PC-3 (cell line): ENCODE data around the gene ZNF407. TPM values are rescaled to one million over a fixed set of nuclear protein-coding genes. Genes with fewer than 3 reads are reported as not detected.

Experiments used
- ATAC-seq: fragments of 200-7000 bp; cut with Tn5 transposase; 2 replicates; pipeline ENCODE4 v1.9.1; 2020; ENCODE audit warnings: mild to moderate bottlenecking, moderate library complexity
- BruUV-seq: library from RNA; stranded (reverse); fragments of 400-500 nt; replicated peaks from 2 replicates; lab custom pipeline; 2021; lab: Mats Ljungman, UMichigan
- CTCF ChIA-PET: fragments of 300-600 bp; sonication (Branson Sonifier 250); formaldehyde crosslinking; loops from one replicate; lab custom pipeline; 2022; ENCODE audit warnings: antibody characterized with exemption; lab: Charles Lee
- POLR2A ChIA-PET: fragments of 300-600 bp; sonication (Branson Sonifier 250); formaldehyde crosslinking; loops from one replicate; lab custom pipeline; 2022; ENCODE audit warnings: antibody characterized with exemption; ENCODE audit not compliant: unreplicated experiment; lab: Charles Lee
- DNase-seq: peaks from one replicate; pipeline ENCODE4 v3.0.0-alpha.2; 2015
- H2AFZ ChIP-seq: fragments of 300-600 bp; sonication (generic); 2 replicates; pipeline ENCODE4 v1.6.0; 2016; ENCODE audit warnings: antibody characterized with exemption, low read length
- H3F3A ChIP-seq: fragments of 300-600 bp; sonication (generic); one replicate; pipeline ENCODE4 v1.6.0; 2017; ENCODE audit warnings: antibody characterized with exemption, low read length, control low read depth, mild to moderate bottlenecking; ENCODE audit not compliant: unreplicated experiment
- H3K27ac ChIP-seq: fragments of 300-600 bp; sonication (generic); 2 replicates; pipeline ENCODE4 v1.5.1; 2016; ENCODE audit warnings: mild to moderate bottlenecking, low read length
- H3K27me3 ChIP-seq: fragments of 300-600 bp; sonication (generic); 2 replicates; pipeline ENCODE4 v1.6.1; 2016; ENCODE audit warnings: low read length, mixed read lengths
- H3K36me3 ChIP-seq: fragments of 300-600 bp; sonication (generic); 2 replicates; pipeline ENCODE4 v1.6.1; 2016; ENCODE audit warnings: low read depth, mixed run types, low read length, mixed read lengths
- H3K4me1 ChIP-seq: fragments of 300-600 bp; sonication (generic); 2 replicates; pipeline ENCODE4 v1.5.1; 2016; ENCODE audit warnings: low read length; ENCODE audit not compliant: insufficient read depth
- H3K4me2 ChIP-seq: fragments of 300-600 bp; sonication (generic); 2 replicates; pipeline ENCODE4 v1.6.0; 2016; ENCODE audit warnings: low read length
- H3K4me3 ChIP-seq: fragments of 300-600 bp; sonication (generic); 2 replicates; pipeline ENCODE4 v1.5.1; 2016; ENCODE audit warnings: mild to moderate bottlenecking, low read length, mixed read lengths
- H3K79me2 ChIP-seq: fragments of 300-600 bp; sonication (generic); 2 replicates; pipeline ENCODE4 v1.6.1; 2017; ENCODE audit warnings: low read length, mixed read lengths
- H3K9ac ChIP-seq: fragments of 300-600 bp; sonication (generic); 2 replicates; pipeline ENCODE4 v1.6.0; 2016; ENCODE audit warnings: mild to moderate bottlenecking, low read length
- H3K9me2 ChIP-seq: fragments of 300-600 bp; sonication (generic); replicated peaks from 2 replicates; pipeline ENCODE4 v1.6.1; 2016; ENCODE audit warnings: mixed run types, low read length, mixed read lengths
- H3K9me3 ChIP-seq: fragments of 300-600 bp; sonication (generic); 2 replicates; pipeline ENCODE4 v1.6.1; 2016; ENCODE audit warnings: low read length, mixed read lengths
- H4K20me1 ChIP-seq: fragments of 300-600 bp; sonication (generic); 2 replicates; pipeline ENCODE4 v1.6.1; 2016; ENCODE audit warnings: low read length, mixed read lengths
- EZH2 ChIP-seq: fragments of 300-600 bp; sonication (generic); IDR thresholded peaks from one replicate; pipeline ENCODE4 v1.6.1; 2017; ENCODE audit warnings: antibody characterized with exemption, mild to moderate bottlenecking, low read length; ENCODE audit not compliant: unreplicated experiment
- EZH2phosphoT487 ChIP-seq: fragments of 300-600 bp; sonication (generic); IDR thresholded peaks from 2 replicates; pipeline ENCODE4 v1.6.1; 2018; ENCODE audit warnings: mild to moderate bottlenecking, antibody characterized with exemption, low read length, borderline replicate concordance
- intact Hi-C: fragments of 100-400 bp; cut with micrococcal nuclease; formaldehyde crosslinking; loops from 2 replicates; pipeline ENCODE4 v1.9.0; 2023
- total RNA-seq: library from RNA; depleted of rRNA; stranded (reverse); fragments of >200 nt; gene quantifications from 2 replicates; pipeline ENCODE4 v1.2.3, GENCODE V29; 2014
- TF ChIP-seq, protein P1 (sequence below): fragments of 300-600 bp; sonication (generic); conservative IDR thresholded peaks from 2 replicates; pipeline ENCODE4 v1.5.1; 2017; ENCODE audit warnings: antibody characterized with exemption, low read depth, mild to moderate bottlenecking, low read length

The ZNF407 gene
- total RNA-seq, 1 experiment from 2014 or later: 9.3 TPM

DNA sequence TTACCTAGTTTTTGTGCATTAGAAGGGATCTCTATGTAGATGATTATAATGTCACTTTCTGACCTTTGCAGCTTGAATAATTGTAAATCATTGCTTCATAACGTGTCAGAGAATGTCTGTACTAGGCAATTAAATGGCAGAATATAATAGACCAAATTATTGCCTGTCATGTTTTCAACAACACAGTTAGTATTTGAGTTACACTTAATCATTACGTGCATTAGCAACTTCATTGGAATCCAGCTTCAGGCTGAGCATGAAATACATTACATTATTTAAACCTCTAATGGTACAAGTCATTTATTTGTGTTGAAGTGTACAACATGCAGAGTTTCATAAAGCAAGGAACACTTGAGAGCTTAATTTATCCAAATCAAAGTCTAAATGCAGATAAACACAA is 48.0 kb downstream of the ZNF407 start:
- ATAC-seq: no peak
- no TSS peak for BruUV-seq
- no peaks in the 10 kb centered on the region for H3K4me1 ChIP-seq
- H3K9ac ChIP-seq: no peak overlapping the region
- no peak overlapping the region for H2AFZ ChIP-seq
- H3K79me2 ChIP-seq: no peaks in the 10 kb centered on the region
- H3K36me3 ChIP-seq: no peaks in the 10 kb centered on the region
- TF ChIP-seq, protein P1, sequence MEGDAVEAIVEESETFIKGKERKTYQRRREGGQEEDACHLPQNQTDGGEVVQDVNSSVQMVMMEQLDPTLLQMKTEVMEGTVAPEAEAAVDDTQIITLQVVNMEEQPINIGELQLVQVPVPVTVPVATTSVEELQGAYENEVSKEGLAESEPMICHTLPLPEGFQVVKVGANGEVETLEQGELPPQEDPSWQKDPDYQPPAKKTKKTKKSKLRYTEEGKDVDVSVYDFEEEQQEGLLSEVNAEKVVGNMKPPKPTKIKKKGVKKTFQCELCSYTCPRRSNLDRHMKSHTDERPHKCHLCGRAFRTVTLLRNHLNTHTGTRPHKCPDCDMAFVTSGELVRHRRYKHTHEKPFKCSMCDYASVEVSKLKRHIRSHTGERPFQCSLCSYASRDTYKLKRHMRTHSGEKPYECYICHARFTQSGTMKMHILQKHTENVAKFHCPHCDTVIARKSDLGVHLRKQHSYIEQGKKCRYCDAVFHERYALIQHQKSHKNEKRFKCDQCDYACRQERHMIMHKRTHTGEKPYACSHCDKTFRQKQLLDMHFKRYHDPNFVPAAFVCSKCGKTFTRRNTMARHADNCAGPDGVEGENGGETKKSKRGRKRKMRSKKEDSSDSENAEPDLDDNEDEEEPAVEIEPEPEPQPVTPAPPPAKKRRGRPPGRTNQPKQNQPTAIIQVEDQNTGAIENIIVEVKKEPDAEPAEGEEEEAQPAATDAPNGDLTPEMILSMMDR: no peak
- ChIA-PET CTCF (interaction anchor here (0.7 kb wide), 1 partner anchor 66 kb away, joined by 4 read pairs; no protein-coding TSS in a partner anchor), POLR2A (interaction anchor here (0.6 kb wide), 1 partner anchor 116 kb away, joined by 3 read pairs; no protein-coding TSS in a partner anchor)
- DNase-seq: no peak
- intact Hi-C loops: no loop called here
- H3K4me2 ChIP-seq: no peak overlapping the region
- no peaks in the 10 kb centered on the region for H4K20me1 ChIP-seq
- H3K27me3 ChIP-seq: no peaks in the 10 kb centered on the region
- no peak overlapping the region for H3K27ac ChIP-seq
- no peaks in the 10 kb centered on the region for H3K9me2 ChIP-seq
- no peak overlapping the region for H3K4me3 ChIP-seq
- no peaks in the 10 kb centered on the region for H3F3A ChIP-seq
- H3K9me3 ChIP-seq: no peaks in the 10 kb centered on the region

DNA sequence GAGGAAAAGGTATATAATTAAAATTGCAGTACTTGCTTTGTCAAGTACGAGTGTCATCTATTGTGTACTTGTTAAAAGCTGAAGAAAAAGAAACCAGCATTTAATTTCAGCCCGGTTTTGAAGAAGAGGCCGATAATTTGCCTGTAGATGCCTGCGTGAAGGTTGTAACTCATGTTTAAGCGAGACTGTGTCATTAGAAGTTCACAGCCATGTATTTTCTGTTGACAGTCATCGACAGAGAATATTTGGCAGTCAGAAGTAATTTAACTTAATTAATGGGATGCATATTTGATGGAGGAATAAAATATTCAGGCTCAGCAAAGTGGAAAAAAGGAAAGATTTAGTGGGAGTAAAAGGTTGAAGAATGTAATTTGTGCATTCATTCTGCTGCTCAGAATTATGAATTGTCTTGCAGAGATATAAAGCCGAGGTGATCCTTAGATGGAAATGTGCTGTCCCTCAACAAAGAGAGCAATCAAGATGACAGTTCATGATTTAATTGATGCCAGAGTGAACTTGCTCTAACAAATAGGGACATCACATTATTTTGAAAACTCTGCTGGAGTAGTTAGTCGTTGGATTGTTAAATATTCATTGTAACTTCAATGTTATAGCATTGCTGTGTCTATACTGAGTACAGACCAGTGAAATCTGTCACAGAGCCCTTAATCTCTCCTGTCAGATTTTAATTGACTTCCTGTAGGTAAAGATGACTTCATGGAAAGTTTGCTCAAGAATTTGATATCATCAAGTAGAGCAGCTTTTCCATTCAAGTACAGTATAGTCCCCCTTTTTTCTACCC is 53.9 kb downstream of the ZNF407 start:
- no peak overlapping the region for H3K4me2 ChIP-seq
- no peak for ATAC-seq
- H3K27me3 ChIP-seq: no peaks in the 10 kb centered on the region
- no peaks in the 10 kb centered on the region for H3K9me3 ChIP-seq
- H3K9me2 ChIP-seq: no peaks in the 10 kb centered on the region
- ChIA-PET POLR2A (no interaction called here), CTCF (no interaction called here)
- H3F3A ChIP-seq: no peaks in the 10 kb centered on the region
- no peak overlapping the region for H2AFZ ChIP-seq
- H4K20me1 ChIP-seq: no peaks in the 10 kb centered on the region
- H3K4me1 ChIP-seq: no peaks in the 10 kb centered on the region
- no peak overlapping the region for H3K4me3 ChIP-seq
- H3K9ac ChIP-seq: no peak overlapping the region
- no peaks in the 10 kb centered on the region for H3K79me2 ChIP-seq
- DNase-seq: no peak
- no TSS peak for BruUV-seq
- no peak for TF ChIP-seq EZH2phosphoT487
- no peak for TF ChIP-seq EZH2
- TF ChIP-seq, protein P1: no peak
- no peaks in the 10 kb centered on the region for H3K36me3 ChIP-seq
- no peak overlapping the region for H3K27ac ChIP-seq
- intact Hi-C loops: loop anchor here (1.0 to 5.0 kb wide), 5 partner anchors 291 to 1696 kb away; partner anchors contain the start of gene PTGR3

DNA sequence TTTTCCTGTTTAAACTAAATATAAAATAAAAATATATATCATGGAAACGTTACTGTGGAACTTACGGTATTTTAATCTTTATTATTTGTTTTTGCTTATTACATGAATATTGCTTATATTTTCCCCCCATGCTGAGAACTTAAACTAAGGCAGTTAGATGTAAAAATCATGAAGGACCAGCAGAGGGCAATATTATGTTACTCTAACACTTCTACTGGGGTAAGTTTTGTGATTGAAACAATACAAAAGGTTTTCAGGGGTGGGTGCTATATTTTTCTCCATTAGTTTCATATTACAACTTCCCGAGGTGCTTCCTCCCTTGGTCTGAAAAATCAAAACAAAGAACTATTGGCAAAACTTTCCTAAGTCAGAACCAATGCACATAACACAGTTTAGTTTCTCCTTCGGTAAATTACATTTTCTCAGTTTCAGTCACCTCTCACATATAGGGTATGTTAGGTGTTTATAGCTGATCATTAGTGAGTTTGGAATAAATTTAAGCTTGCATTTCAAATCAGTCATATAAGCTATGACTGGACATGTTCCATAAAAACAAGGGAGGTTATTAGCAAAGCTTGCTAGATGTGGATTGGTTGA is 54.8 kb downstream of the ZNF407 start:
- no peak for TF ChIP-seq EZH2phosphoT487
- no peak for TF ChIP-seq EZH2
- TF ChIP-seq, protein P1: peak; percentile 71
- CTCF ChIA-PET: no interaction called here

More for the DNA sequence above, 54.8 kb downstream of the ZNF407 start:
- H3K9me2 ChIP-seq: no peaks in the 10 kb centered on the region
- no peak overlapping the region for H2AFZ ChIP-seq
- H3K4me1 ChIP-seq: no peaks in the 10 kb centered on the region
- no peak overlapping the region for H3K9ac ChIP-seq
- BruUV-seq: no TSS peak
- POLR2A ChIA-PET: no interaction called here
- no peak overlapping the region for H3K27ac ChIP-seq
- H3K79me2 ChIP-seq: no peaks in the 10 kb centered on the region
- H3K36me3 ChIP-seq: no peaks in the 10 kb centered on the region
- intact Hi-C loops: loop anchor here (1.0 to 5.0 kb wide), 5 partner anchors 290 to 1695 kb away; partner anchors contain the start of gene PTGR3
- no peaks in the 10 kb centered on the region for H4K20me1 ChIP-seq
- no peaks in the 10 kb centered on the region for H3K27me3 ChIP-seq
- H3F3A ChIP-seq: no peaks in the 10 kb centered on the region
- H3K4me2 ChIP-seq: no peak overlapping the region
- DNase-seq (peak; percentile 69), ATAC-seq (peak; percentile 59)
- no peaks in the 10 kb centered on the region for H3K9me3 ChIP-seq
- no peak overlapping the region for H3K4me3 ChIP-seq
